GM19397 (cell line): Measurements from ENCODE around the gene SPATA31A1.
"Not testable (repeated sequence)": the region's sequence is repeated elsewhere in the genome, so short reads cannot be mapped to it uniquely, and the experiment has no call there.

Experiments
- ATAC-seq: cut with Tn5 transposase; IDR thresholded peaks from one replicate; pipeline ENCODE4 v1.9.1; 2021; ENCODE audit warnings: mild to moderate bottlenecking, moderate library complexity; ENCODE audit not compliant: unreplicated experiment

Gene SPATA31A1

DNA sequence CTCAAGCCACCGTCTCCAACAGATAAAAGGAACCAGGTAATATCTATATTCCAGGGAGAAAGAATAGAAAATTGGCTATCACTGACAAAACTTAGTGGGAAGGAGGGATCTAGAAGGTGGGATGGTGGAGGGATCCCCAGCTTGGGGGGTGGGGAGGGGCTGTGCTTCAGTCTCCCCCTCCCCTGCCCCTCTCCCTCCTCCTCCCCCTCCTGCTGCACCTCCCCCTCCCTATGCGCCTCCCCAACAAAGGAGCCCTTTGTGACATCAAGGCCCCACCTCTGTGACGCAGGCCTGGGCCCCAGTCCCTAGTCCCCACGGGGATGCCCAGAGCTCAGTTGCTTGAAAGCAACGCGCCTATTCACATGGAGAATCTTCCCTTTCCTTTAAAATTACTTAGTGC is at the start of gene SPATA31A1:
Gene SPATA31A1 (plus strand): TSS at position 301 of the 400 bp plus-strand sequence. CDS start 62 bp downstream, at position 363.
- ATAC-seq = not testable (repeated sequence)

DNA sequence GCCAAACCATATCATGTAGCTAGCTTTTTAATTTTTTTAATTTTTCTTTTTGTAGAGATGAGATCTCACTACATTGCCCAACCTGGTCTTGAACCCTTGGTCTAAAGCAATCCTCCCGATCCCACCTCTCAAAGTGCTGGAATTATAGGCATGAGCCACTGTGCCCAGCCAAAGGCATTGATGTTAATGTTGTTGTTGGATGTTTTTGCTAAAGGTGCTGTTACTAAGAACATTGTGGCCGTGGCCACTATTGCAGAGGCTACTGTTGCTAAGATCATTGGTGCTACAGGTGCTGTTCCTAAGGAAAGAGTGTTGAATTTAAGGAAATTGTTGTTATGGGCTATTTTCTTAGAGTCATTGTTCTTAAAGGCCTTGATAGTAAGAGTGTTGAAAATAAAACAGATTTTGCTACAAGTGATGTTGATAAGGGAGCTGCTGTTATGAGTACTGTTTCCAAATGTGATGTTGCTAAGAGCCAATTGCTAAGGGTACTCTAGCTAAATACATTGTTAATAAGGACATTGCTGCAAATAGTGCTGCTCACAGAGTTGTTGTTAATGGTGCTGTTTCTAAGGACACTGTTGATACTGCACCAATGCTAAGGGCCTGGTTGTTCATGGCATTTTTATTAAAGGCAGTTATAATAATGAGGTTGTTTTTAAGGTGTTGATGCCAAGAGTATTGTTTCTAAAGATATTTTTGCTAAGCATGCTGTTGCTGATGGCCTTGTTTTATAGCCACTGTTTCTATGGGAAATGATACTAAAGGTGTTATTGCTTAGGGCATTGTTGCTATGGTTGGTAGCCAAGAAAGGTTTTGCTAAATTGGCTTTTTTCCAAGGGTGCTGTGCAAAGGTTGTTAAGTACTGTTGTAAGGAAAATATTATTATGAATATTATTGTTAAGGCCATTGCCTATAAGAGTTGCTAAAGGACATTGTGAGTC is 52.1 kb downstream of the SPATA31A1 start:
- not testable (repeated sequence) for ATAC-seq

DNA sequence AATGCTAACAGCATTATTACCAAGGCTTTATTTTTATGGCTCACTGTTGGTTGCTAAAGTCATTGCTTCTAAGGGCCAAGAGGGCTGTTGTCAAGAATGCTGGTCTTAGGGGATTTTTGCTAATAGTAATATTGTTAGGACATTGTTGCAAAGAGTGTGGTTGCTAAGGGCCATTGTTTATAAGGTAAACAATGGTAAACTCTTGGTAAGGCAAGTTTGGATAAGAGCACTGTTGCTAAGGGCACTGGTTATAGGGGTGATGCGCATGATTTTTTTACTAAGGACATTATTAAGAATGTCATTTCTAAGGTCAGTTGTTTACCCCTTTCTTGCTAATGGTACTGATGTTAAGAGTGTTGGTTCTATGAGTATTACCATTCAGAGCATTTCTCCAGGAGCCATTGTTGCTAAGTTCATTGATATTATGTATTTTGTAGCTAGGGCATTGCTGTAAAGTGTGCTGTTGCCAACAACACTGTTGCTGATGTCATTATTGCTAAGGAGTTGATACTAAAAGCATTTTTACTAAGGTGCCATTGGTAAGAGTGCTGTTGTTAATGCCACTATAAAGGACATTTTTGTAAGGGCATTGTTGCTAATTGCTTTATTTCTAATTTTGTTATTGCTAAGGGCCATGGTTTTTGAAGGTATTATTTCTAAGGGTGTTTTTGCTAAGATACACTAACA is 55.9 kb downstream of the SPATA31A1 start:
- ATAC-seq = not testable (repeated sequence)
